Fibroblast of villous mesenchyme (primary cell): ENCODE data around the gene FBLN7. TPM values are rescaled to one million over a fixed set of nuclear protein-coding genes. Genes with fewer than 3 reads are reported as not detected.
A peak's percentile ranks its signal among the peaks of the same experiment; 100 is the strongest.

Experiments used
- DNase-seq: peaks from one replicate; pipeline ENCODE4 v3.0.0-alpha.2; 2010; ENCODE audit warnings: low read depth
- H3K4me3 ChIP-seq: 2 replicates; pipeline ENCODE4 v1.5.1; 2011; ENCODE audit warnings: low read depth, mild to moderate bottlenecking, low read length
- total RNA-seq: library from RNA; depleted of rRNA; stranded (reverse); fragments of >200 nt; gene quantifications from 2 replicates; pipeline ENCODE4 v1.2.3, GENCODE V29; 2012
- TF ChIP-seq, protein P1 (sequence below): IDR thresholded peaks from 2 replicates; pipeline ENCODE4 v1.5.1; 2012; ENCODE audit warnings: low read depth, mild to moderate bottlenecking, low read length; ENCODE audit not compliant: insufficient read depth

Gene FBLN7
- total RNA-seq, 1 donor: 1.3 TPM

- TF ChIP-seq, protein P1, sequence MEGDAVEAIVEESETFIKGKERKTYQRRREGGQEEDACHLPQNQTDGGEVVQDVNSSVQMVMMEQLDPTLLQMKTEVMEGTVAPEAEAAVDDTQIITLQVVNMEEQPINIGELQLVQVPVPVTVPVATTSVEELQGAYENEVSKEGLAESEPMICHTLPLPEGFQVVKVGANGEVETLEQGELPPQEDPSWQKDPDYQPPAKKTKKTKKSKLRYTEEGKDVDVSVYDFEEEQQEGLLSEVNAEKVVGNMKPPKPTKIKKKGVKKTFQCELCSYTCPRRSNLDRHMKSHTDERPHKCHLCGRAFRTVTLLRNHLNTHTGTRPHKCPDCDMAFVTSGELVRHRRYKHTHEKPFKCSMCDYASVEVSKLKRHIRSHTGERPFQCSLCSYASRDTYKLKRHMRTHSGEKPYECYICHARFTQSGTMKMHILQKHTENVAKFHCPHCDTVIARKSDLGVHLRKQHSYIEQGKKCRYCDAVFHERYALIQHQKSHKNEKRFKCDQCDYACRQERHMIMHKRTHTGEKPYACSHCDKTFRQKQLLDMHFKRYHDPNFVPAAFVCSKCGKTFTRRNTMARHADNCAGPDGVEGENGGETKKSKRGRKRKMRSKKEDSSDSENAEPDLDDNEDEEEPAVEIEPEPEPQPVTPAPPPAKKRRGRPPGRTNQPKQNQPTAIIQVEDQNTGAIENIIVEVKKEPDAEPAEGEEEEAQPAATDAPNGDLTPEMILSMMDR: no peak
- DNase-seq: no peak
- H3K4me3 ChIP-seq: no peak overlapping the region
Measured at GRCh38 chr2:112148477-112148876, 10.3 kb downstream of the FBLN7 start.

- no peak for DNase-seq
- TF ChIP-seq, protein P1: no peak
- no peak overlapping the region for H3K4me3 ChIP-seq
Measured at GRCh38 chr2:112149194-112149593, 11.0 kb downstream of the FBLN7 start.

DNA sequence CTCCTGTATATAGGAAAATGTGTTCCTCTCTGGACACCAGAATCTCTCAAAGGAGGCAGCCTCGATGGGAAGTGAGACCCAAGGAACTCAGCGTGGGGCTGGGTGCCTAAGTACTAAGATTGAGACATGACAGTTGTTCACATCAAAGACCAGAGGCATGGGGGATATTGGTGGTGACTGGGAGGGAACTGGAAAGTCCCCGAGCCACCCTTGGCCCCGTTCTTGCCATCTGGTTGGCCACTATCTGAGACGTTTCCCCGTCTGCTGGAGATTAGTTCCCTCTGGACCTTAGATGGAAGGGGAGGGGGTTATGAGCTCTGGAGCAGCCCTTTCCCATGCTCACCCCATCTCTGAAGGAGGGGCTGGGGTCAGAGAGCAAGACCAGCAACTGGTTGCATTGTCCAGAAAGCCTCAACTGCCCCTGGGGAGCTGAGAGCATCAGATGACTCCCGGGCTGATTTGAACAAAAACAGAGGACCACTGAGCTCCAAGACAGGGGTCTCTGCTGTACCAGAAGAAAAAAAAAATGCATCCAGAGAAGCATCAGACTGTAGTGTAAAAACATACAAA lies 11.8 kb downstream of the FBLN7 start:
- TF ChIP-seq, protein P1: no peak
- H3K4me3 ChIP-seq: no peak overlapping the region
- DNase-seq: no peak

DNA sequence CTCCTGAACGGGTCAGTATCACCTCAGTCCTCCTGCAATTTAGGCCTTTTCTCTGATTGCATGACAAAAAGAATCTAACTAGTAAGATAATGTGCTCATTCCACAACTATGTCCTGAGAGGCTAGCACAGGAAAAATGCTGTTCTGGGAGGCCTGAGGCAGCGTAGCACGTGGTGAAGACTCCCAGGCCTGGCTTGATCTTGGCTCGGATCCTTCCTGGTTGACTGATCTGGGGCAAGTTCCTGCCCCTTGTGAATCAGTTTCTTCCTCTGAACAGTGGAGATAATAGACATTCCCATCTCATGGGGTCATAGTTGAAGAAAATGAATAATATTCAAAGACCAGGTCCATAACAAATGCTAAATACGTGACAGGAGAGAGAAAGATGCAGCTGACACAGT lies 12.3 kb downstream of the FBLN7 start:
- DNase-seq: peak; percentile 77
- H3K4me3 ChIP-seq: no peak overlapping the region
- TF ChIP-seq, protein P1: no peak

DNA sequence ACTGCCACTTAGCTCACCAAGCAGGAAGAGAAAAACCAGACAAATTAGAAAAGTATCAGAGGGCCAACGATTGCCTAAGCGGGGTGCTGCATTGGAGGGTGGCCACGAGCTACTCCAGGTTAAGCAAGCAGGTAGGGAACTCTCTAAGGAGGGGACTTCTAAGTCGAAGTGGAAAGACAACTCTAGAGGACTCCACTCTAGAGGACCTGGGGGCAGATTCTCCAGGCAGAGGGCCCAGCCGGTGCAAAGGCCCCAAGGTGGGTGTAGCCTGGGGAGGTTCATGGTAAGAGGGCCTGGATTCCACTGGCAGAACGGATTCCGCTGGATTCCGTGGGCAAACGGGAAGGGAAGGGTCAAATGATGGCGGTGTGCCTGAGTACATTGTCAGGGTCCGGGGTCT lies 12.7 kb downstream of the FBLN7 start:
- H3K4me3 ChIP-seq: no peak overlapping the region
- TF ChIP-seq, protein P1: no peak
- DNase-seq: no peak

DNA sequence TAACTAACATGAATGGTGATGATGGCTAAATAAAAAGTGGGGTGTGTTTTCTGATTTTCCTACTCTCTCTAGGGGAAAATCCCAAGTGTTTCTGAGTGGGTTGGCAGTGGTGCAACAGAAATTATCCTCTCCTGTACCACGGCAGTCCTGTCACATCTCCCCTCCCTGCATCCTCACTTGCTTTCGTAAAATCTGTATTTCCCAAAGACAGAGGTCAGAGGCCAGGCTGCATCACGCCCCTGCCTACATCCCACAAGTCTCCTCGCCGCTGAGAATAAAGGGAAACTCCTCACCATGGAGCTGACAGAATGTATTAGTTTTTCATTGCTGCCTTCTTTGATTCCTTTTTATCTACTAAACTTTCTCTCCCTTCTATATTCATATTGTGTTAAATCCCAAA lies 13.1 kb downstream of the FBLN7 start:
- H3K4me3 ChIP-seq: no peak overlapping the region
- TF ChIP-seq, protein P1: no peak
- DNase-seq: no peak

GRCh38 chr2:112151701-112152440 lies 13.7 kb downstream of the FBLN7 start:
- TF ChIP-seq, protein P1: no peak
- no peak for DNase-seq
- no peak overlapping the region for H3K4me3 ChIP-seq
